CD4-positive, alpha-beta memory T cell (primary cell): ENCODE results near the gene NDUFB6. TPM values are rescaled to one million over a fixed set of nuclear protein-coding genes. Genes with fewer than 3 reads are reported as not detected.

Experiments
- CTCF ChIA-PET: fragments of 350-600 bp; sonication (Branson Sonifier 250); formaldehyde crosslinking; loops from one replicate; lab custom pipeline; 2021; ENCODE audit warnings: inconsistent platforms; ENCODE audit not compliant: partially characterized antibody; lab: Charles Lee
- POLR2A ChIA-PET: fragments of 350-600 bp; sonication (Branson Sonifier 250); formaldehyde crosslinking; loops from one replicate; lab custom pipeline; 2021; ENCODE audit not compliant: partially characterized antibody; lab: Charles Lee
- DNase-seq, 5 donors: peaks; one replicate each; pipeline versions ENCODE4 v3.0.0 to v3.0.0-alpha.2; 2020 to 2022; ENCODE audit warnings: mixed read lengths in 1 of 5
- H3K27ac ChIP-seq: one replicate; pipeline ENCODE4 v1.7.0; 2013; ENCODE audit warnings: low read depth, low read length
- H3K27me3 ChIP-seq: 2 replicates; pipeline ENCODE4 v1.7.0; 2013; ENCODE audit warnings: mild to moderate bottlenecking, low read length, moderate library complexity; ENCODE audit not compliant: insufficient read depth
- H3K36me3 ChIP-seq: 2 replicates; pipeline ENCODE4 v1.7.0; 2013; ENCODE audit warnings: mild to moderate bottlenecking, low read length, moderate library complexity; ENCODE audit not compliant: insufficient read depth
- H3K4me1 ChIP-seq: 2 replicates; pipeline ENCODE4 v1.7.0; 2013; ENCODE audit warnings: mild to moderate bottlenecking, low read length, moderate library complexity; ENCODE audit not compliant: insufficient read depth
- H3K4me3 ChIP-seq, 2 donors: one replicate each; pipeline ENCODE4 v1.7.0; 2013; ENCODE audit warnings: low read length in 2 of 2, mild to moderate bottlenecking in 1 of 2
- H3K9me3 ChIP-seq, 2 donors: one replicate each; pipeline ENCODE4 v1.7.0; 2013; ENCODE audit warnings: low read length in 2 of 2, control low read depth in 1 of 2; ENCODE audit not compliant: control insufficient read depth in 1 of 2
- H3K27ac Mint-ChIP-seq, 7 donors: one replicate each; pipeline ENCODE4 v1.8.0; 2020 to 2021; ENCODE audit warnings: mixed read lengths in 7 of 7, mild to moderate bottlenecking in 6 of 7, inconsistent platforms in 3 of 7, moderate library complexity in 3 of 7
- H3K27me3 Mint-ChIP-seq, 2 donors: one replicate each; pipeline ENCODE4 v1.8.0; 2020 to 2021; ENCODE audit warnings: mixed read lengths in 2 of 2
- H3K36me3 Mint-ChIP-seq, 2 donors: one replicate each; pipeline ENCODE4 v1.8.0; 2020 to 2021; ENCODE audit warnings: mixed read lengths in 2 of 2, inconsistent platforms in 1 of 2, mild to moderate bottlenecking in 1 of 2
- H3K4me1 Mint-ChIP-seq, 4 donors: one replicate each; pipeline ENCODE4 v1.8.0; 2020 to 2021; ENCODE audit warnings: mixed read lengths in 4 of 4, mild to moderate bottlenecking in 1 of 4
- H3K4me3 Mint-ChIP-seq, 8 donors: one replicate each; pipeline ENCODE4 v1.8.0; 2020 to 2021; ENCODE audit warnings: mixed read lengths in 8 of 8, mild to moderate bottlenecking in 7 of 8, moderate library complexity in 6 of 8, inconsistent platforms in 3 of 8
- H3K9me3 Mint-ChIP-seq, 8 donors: one replicate each; pipeline ENCODE4 v1.8.0; 2020 to 2021; ENCODE audit warnings: mixed read lengths in 8 of 8, mild to moderate bottlenecking in 5 of 8, inconsistent platforms in 3 of 8, moderate library complexity in 1 of 8
- intact Hi-C: fragments of 100-400 bp; cut with micrococcal nuclease; formaldehyde crosslinking; loops from one replicate; pipeline ENCODE4 v1.15.1; 2023
- polyA plus RNA-seq, 2 donors: library from polyadenylated mRNA; unstranded; fragments of 300-500 nt; fragmentation: Illumina TruSeq; gene quantifications; one replicate each; pipeline ENCODE4 v1.2.3, GENCODE V29; 2021
- total RNA-seq, 2 experiments: library from RNA; stranded (reverse); gene quantifications; one replicate each; pipeline ENCODE4 v1.2.3, GENCODE V29; 2021

NDUFB6 gene
- total and polyA plus RNA-seq, 4 experiments from 2014 or later = 18.2 to 83.7 (median 43.2) TPM

- H3K4me3 Mint-ChIP-seq = no peak overlapping the region
- H3K27me3 Mint-ChIP-seq = no peaks in the 10 kb centered on the region
- DNase-seq = no peak
- H3K4me1 Mint-ChIP-seq = peaks cover 27 to 54% (median 43%) of the 10 kb centered on the region in 4 donors
- H3K27ac Mint-ChIP-seq = peak overlapping the region in 6 of 7 donors; percentile 19 to 92 (median 62)
- H3K9me3 Mint-ChIP-seq = peaks cover 0 to 3% (median 0%) of the 10 kb centered on the region in 8 donors
- H3K4me3 ChIP-seq = no peak overlapping the region
- H3K27me3 ChIP-seq = no peaks in the 10 kb centered on the region
- CTCF ChIA-PET = interaction anchor here (0.7 to 3.2 kb wide), 5 partner anchors 17 to 180 kb away, joined by 3 to 13 read pairs (median 6); partner anchors contain the start of gene RIGI
- POLR2A ChIA-PET = interaction anchor here (1.5 kb wide), 2 partner anchors 8 to 18 kb away, joined by 3 to 5 read pairs; partner anchors contain the start of gene NDUFB6
- no peaks in the 10 kb centered on the region for H3K9me3 ChIP-seq
- H3K36me3 Mint-ChIP-seq = peaks cover 4 to 31% of the 10 kb centered on the region in 2 donors
- intact Hi-C loops = no loop called here
- no peaks in the 10 kb centered on the region for H3K36me3 ChIP-seq
- no peak overlapping the region for H3K27ac ChIP-seq
- peaks cover 24% of the 10 kb centered on the region for H3K4me1 ChIP-seq
Observed at GRCh38 chr9:32554591-32554990, 18.4 kb downstream of the NDUFB6 start.

DNA sequence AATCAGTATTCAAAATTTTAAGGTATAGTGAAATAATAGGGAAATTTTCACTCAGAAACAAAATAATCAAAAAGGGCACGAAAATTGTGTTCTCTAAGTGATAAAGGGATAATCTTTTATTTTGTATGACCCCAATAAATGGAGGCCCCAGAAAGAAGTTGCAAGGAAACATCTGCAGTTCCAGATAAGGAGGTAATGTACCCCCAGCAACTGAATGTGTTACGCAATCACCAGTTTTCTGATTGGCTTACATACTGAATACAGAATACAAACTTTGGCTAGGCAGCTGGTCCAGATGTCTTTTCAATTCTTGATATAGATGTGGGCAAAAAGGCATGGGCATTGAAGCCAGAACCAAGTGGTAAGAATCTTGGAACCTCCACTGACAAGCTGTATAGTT, 18.9 kb downstream of the NDUFB6 start:
- no peak overlapping the region for H3K27ac ChIP-seq
- no peak overlapping the region for H3K4me3 ChIP-seq
- H3K27me3 Mint-ChIP-seq = no peaks in the 10 kb centered on the region
- peaks cover 29% of the 10 kb centered on the region for H3K4me1 ChIP-seq
- POLR2A ChIA-PET = interaction anchor here (1.5 kb wide), 1 partner anchor 9 kb away, joined by 3 read pairs; no protein-coding TSS in a partner anchor
- DNase-seq = no peak
- CTCF ChIA-PET = interaction anchor here (1.1 to 3.2 kb wide), 4 partner anchors 18 to 175 kb away, joined by 4 to 13 read pairs (median 9); partner anchors contain the start of gene RIGI
- H3K27me3 ChIP-seq = no peaks in the 10 kb centered on the region
- H3K9me3 Mint-ChIP-seq = peaks cover 0 to 3% (median 0%) of the 10 kb centered on the region in 8 donors
- H3K36me3 Mint-ChIP-seq = peaks cover 4 to 34% of the 10 kb centered on the region in 2 donors
- peak overlapping the region in 5 of 7 donors; percentile 6 to 92 (median 11) for H3K27ac Mint-ChIP-seq
- peaks cover 26 to 55% (median 42%) of the 10 kb centered on the region in 4 donors for H3K4me1 Mint-ChIP-seq
- H3K4me3 Mint-ChIP-seq = peak overlapping the region in 3 of 8 donors; percentile 6 to 25 (median 25)
- intact Hi-C loops = no loop called here
- no peaks in the 10 kb centered on the region for H3K9me3 ChIP-seq
- no peaks in the 10 kb centered on the region for H3K36me3 ChIP-seq

- peak; percentile 86 to 94 (median 88) for DNase-seq
- H3K36me3 ChIP-seq = no peaks in the 10 kb centered on the region
- Mint-ChIP-seq H3K4me1 (peaks cover 27 to 61% (median 47%) of the 10 kb centered on the region in 4 donors), H3K4me3 (peak within 1 kb of the TSS; percentile 92 to 99 (median 97)), H3K36me3 (peaks cover 4 to 34% of the 10 kb centered on the region in 2 donors), H3K27ac (peak within 1 kb of the TSS; percentile 92 to 100 (median 98)), H3K27me3 (no peaks in the 10 kb centered on the region), H3K9me3 (peaks cover 0 to 3% (median 0%) of the 10 kb centered on the region in 8 donors)
- peak within 1 kb of the TSS; percentile 93 to 98 for H3K4me3 ChIP-seq
- POLR2A ChIA-PET = interaction anchor here (0.8 to 4.7 kb wide), 8 partner anchors 10 to 1204 kb away, joined by 3 to 69 read pairs (median 16); partner anchors contain the start of genes ACO1, DNAJA1, NDUFB6 and RIGI
- H3K27me3 ChIP-seq = no peaks in the 10 kb centered on the region
- no peaks in the 10 kb centered on the region for H3K9me3 ChIP-seq
- peaks cover 38% of the 10 kb centered on the region for H3K4me1 ChIP-seq
- intact Hi-C loops = loop anchor here (1.0 kb wide), 4 partner anchors 21 to 473 kb away; partner anchors contain the start of genes ACO1, APTX, DNAJA1 and NDUFB6
- H3K27ac ChIP-seq = peak within 1 kb of the TSS; percentile 88
- CTCF ChIA-PET = interaction anchor here (1.2 to 5.8 kb wide), 4 partner anchors 21 to 173 kb away, joined by 6 to 72 read pairs (median 28); partner anchors contain the start of genes NDUFB6 and RIGI
Observed at GRCh38 chr9:32552172-32552872, 20.6 kb downstream of the NDUFB6 start, which contains the start of the genes SMIM27 and TOPORS. SMIM27 (plus strand) TSS chr9:32552327; CDS start chr9:32552435, 108 bp downstream. TOPORS (minus strand) TSS chr9:32552586; CDS start chr9:32552436, 150 bp downstream.

- Histone ChIP-seq H3K27ac (peak overlapping the region; percentile 88), H3K9me3 (no peaks in the 10 kb centered on the region), H3K36me3 (no peaks in the 10 kb centered on the region), H3K27me3 (no peaks in the 10 kb centered on the region), H3K4me3 (peak overlapping the region; percentile 93 to 98), H3K4me1 (peaks cover 40% of the 10 kb centered on the region)
- peak; percentile 49 to 60 (median 55) for DNase-seq
- Mint-ChIP-seq H3K27ac (peak overlapping the region; percentile 92 to 100 (median 98)), H3K9me3 (peaks cover 0 to 3% (median 0%) of the 10 kb centered on the region in 8 donors), H3K27me3 (no peaks in the 10 kb centered on the region), H3K36me3 (peaks cover 4 to 33% of the 10 kb centered on the region in 2 donors), H3K4me1 (peaks cover 27 to 67% (median 51%) of the 10 kb centered on the region in 4 donors), H3K4me3 (peak overlapping the region; percentile 92 to 99 (median 97))
- ChIA-PET POLR2A (interaction anchor here (0.8 to 4.7 kb wide), 13 partner anchors 10 to 1203 kb away, joined by 3 to 69 read pairs (median 9); partner anchors contain the start of genes ACO1, DNAJA1, NDUFB6 and RIGI), CTCF (interaction anchor here (1.1 to 5.8 kb wide), 10 partner anchors 16 to 173 kb away, joined by 3 to 72 read pairs (median 19); partner anchors contain the start of genes ACO1, NDUFB6 and RIGI)
- intact Hi-C loops = loop anchor here (1.0 to 2.0 kb wide), 5 partner anchors 22 to 713 kb away; partner anchors contain the start of genes ACO1, APTX, BAG1 and CHMP5
Observed at GRCh38 chr9:32551276-32552051, 21.5 kb downstream of the NDUFB6 start.

DNA sequence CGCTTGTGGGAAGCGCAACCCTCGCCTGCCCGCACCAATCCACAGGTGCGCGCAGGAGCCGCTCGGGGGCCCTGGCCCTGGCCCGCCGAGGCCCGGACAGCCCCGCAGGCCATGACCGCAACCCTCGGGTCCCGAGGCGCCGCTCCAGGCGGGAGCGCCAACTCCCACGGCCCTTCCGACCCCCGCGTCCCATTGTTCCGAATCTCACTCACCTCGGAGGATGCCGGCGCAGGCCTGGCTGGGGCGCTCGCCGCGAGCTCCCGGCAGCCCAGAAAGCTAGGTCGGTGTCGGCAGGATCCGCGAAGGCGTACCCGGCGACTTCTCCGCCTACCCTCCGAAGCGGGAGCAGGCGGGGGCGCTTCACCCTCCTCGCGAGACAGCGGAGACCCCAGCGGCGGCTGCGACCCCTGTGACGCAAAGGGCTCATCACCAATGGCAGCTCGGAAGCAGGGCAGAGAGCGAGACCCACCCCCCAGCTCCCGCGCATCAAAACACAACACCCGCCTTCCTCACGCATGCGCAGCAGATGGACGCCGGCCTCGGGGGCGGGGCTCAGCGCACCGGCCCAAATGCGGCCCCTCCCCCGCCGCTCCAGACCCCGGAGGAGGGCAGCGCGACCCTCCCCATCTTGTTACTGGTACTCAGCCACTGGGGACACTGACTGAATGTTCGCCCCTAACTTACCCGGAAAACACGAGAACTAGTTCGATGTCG, 22.2 kb downstream of the NDUFB6 start:
- CTCF ChIA-PET = interaction anchor here (0.9 to 5.8 kb wide), 12 partner anchors 13 to 172 kb away, joined by 3 to 72 read pairs (median 11); partner anchors contain the start of genes ACO1, NDUFB6 and RIGI
- H3K9me3 ChIP-seq = no peaks in the 10 kb centered on the region
- no peaks in the 10 kb centered on the region for H3K27me3 Mint-ChIP-seq
- peak overlapping the region; percentile 88 for H3K27ac ChIP-seq
- H3K27ac Mint-ChIP-seq = peak overlapping the region; percentile 92 to 100 (median 98)
- POLR2A ChIA-PET = interaction anchor here (0.8 to 4.7 kb wide), 14 partner anchors 9 to 474 kb away, joined by 3 to 69 read pairs (median 8); partner anchors contain the start of genes ACO1, DNAJA1, NDUFB6 and RIGI
- H3K27me3 ChIP-seq = no peaks in the 10 kb centered on the region
- peaks cover 0 to 3% (median 0%) of the 10 kb centered on the region in 8 donors for H3K9me3 Mint-ChIP-seq
- intact Hi-C loops = loop anchor here (1.0 to 2.0 kb wide), 2 partner anchors 24 to 714 kb away; partner anchors contain the start of genes BAG1, CHMP5 and RIGI
- H3K4me3 ChIP-seq = peak overlapping the region; percentile 93 to 98
- peaks cover 28 to 66% (median 49%) of the 10 kb centered on the region in 4 donors for H3K4me1 Mint-ChIP-seq
- H3K36me3 ChIP-seq = no peaks in the 10 kb centered on the region
- H3K4me3 Mint-ChIP-seq = peak overlapping the region; percentile 92 to 99 (median 97)
- H3K4me1 ChIP-seq = peaks cover 48% of the 10 kb centered on the region
- DNase-seq = peak; percentile 95 to 99 (median 95)
- peaks cover 0 to 29% of the 10 kb centered on the region in 2 donors for H3K36me3 Mint-ChIP-seq
